Osteocyte (in vitro differentiated cells): ENCODE results near the gene SDR42E1. TPM values are rescaled to one million over a fixed set of nuclear protein-coding genes. Genes with fewer than 3 reads are reported as not detected.

Experiments
- DNase-seq: peaks from one replicate; pipeline ENCODE4 v3.0.0; 2021; ENCODE audit warnings: mixed read lengths; ENCODE audit not compliant: unreplicated experiment; ENCODE audit errors: extremely low spot score
- H3K27ac Mint-ChIP-seq: one replicate; pipeline ENCODE4 v1.8.0; 2021; ENCODE audit warnings: mild to moderate bottlenecking, mixed read lengths; ENCODE audit not compliant: unreplicated experiment
- H3K27me3 Mint-ChIP-seq: one replicate; pipeline ENCODE4 v1.8.0; 2021; ENCODE audit warnings: mixed read lengths; ENCODE audit not compliant: unreplicated experiment
- H3K36me3 Mint-ChIP-seq: one replicate; pipeline ENCODE4 v1.8.0; 2021; ENCODE audit warnings: mixed read lengths; ENCODE audit not compliant: unreplicated experiment
- H3K4me1 Mint-ChIP-seq: one replicate; pipeline ENCODE4 v1.8.0; 2021; ENCODE audit warnings: mixed read lengths; ENCODE audit not compliant: unreplicated experiment
- H3K4me3 Mint-ChIP-seq: one replicate; pipeline ENCODE4 v1.8.0; 2021; ENCODE audit warnings: mild to moderate bottlenecking, moderate library complexity, mixed read lengths; ENCODE audit not compliant: unreplicated experiment
- H3K9me3 Mint-ChIP-seq: one replicate; pipeline ENCODE4 v1.8.0; 2021; ENCODE audit warnings: mixed read lengths; ENCODE audit not compliant: unreplicated experiment
- CTCF ChIP-seq: fragments of 200-600 bp; sonication (generic); IDR thresholded peaks from 2 replicates; pipeline ENCODE4 v1.5.0; 2021; ENCODE audit warnings: antibody characterized with exemption, mild to moderate bottlenecking, moderate library complexity
- total RNA-seq: library from RNA; stranded (reverse); gene quantifications from 2 replicates; pipeline ENCODE4 v1.2.1, GENCODE V29; 2021

The SDR42E1 gene
- total RNA-seq, 1 donor from 2014 or later = not detected

GRCh38 chr16:81997738-81998137, 13.5 kb downstream of the SDR42E1 start:
- Mint-ChIP-seq H3K27ac (no peak overlapping the region), H3K4me1 (peaks cover 12% of the 10 kb centered on the region), H3K36me3 (no peaks in the 10 kb centered on the region), H3K27me3 (peaks cover 8% of the 10 kb centered on the region), H3K9me3 (no peaks in the 10 kb centered on the region), H3K4me3 (no peak overlapping the region)
- no peak for DNase-seq
- no peak for TF ChIP-seq CTCF

- DNase-seq = no peak
- no peak overlapping the region for H3K4me3 Mint-ChIP-seq
- peak; percentile 31 for TF ChIP-seq CTCF
- H3K27ac Mint-ChIP-seq = no peak overlapping the region
- peaks cover 12% of the 10 kb centered on the region for H3K4me1 Mint-ChIP-seq
- no peaks in the 10 kb centered on the region for H3K9me3 Mint-ChIP-seq
- H3K36me3 Mint-ChIP-seq = no peaks in the 10 kb centered on the region
- peaks cover under 1% of the 10 kb centered on the region for H3K27me3 Mint-ChIP-seq
Measured at GRCh38 chr16:81996664-81997509, 14.4 kb downstream of the SDR42E1 start.

- H3K9me3 Mint-ChIP-seq = no peaks in the 10 kb centered on the region
- H3K27ac Mint-ChIP-seq = no peak overlapping the region
- no peak for TF ChIP-seq CTCF
- no peaks in the 10 kb centered on the region for H3K27me3 Mint-ChIP-seq
- H3K4me1 Mint-ChIP-seq = peaks cover 12% of the 10 kb centered on the region
- DNase-seq = no peak
- no peak overlapping the region for H3K4me3 Mint-ChIP-seq
- H3K36me3 Mint-ChIP-seq = no peaks in the 10 kb centered on the region
Measured at GRCh38 chr16:81995651-81996050, 15.6 kb downstream of the SDR42E1 start.

DNA sequence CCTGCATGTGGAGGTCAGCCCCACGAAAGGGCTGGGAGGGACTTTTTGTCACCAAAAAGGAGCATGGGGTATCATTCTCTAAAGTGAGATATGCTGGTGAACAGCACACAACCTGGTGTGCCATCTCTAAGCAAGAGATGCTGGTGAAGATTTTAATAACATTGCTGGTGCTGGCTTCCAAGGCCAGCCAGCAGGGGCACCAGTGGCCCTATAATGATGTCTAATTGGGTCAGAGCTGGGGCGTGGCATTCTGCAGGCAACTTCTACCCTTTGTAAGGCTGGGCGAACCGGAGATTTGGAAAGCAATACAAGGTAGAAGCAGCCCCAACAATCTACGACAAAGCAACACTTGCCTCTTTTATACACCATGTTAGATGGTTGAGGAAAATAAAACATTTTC, 16.8 kb downstream of the SDR42E1 start:
- Mint-ChIP-seq H3K4me3 (no peak overlapping the region), H3K27ac (no peak overlapping the region), H3K36me3 (no peaks in the 10 kb centered on the region), H3K4me1 (peaks cover 12% of the 10 kb centered on the region), H3K9me3 (no peaks in the 10 kb centered on the region), H3K27me3 (peaks cover 3% of the 10 kb centered on the region)
- no peak for DNase-seq
- TF ChIP-seq CTCF = no peak

DNA sequence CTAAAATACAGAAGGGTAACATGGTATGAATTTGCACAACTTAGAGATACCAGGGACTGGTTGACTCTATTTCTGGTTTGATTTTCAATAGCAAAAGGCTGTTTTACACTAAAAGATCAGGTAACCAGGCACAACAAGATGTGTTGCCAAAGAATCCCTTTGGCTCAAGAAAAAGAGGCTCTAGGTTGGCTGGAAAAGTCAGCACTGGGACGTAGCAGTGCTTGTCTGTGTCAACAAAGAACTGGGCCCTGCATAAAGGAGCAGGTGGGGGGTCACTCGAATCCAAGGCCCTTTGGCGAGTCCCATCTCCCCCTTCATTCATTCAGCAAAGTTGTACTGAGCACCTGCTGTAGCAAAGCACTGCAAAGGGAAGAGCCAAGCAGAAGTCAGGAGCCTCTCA, 18.4 kb downstream of the SDR42E1 start:
- H3K4me1 Mint-ChIP-seq = peaks cover 10% of the 10 kb centered on the region
- no peaks in the 10 kb centered on the region for H3K36me3 Mint-ChIP-seq
- no peak for TF ChIP-seq CTCF

More for the DNA sequence above, 18.4 kb downstream of the SDR42E1 start:
- H3K27me3 Mint-ChIP-seq = peaks cover 3% of the 10 kb centered on the region
- no peaks in the 10 kb centered on the region for H3K9me3 Mint-ChIP-seq
- no peak for DNase-seq
- no peak overlapping the region for H3K27ac Mint-ChIP-seq
- no peak overlapping the region for H3K4me3 Mint-ChIP-seq
